GM18909 (cell line): ENCODE data around the gene AAR2.

ENCODE experiments used
- ATAC-seq: cut with Tn5 transposase; IDR thresholded peaks from one replicate; pipeline ENCODE4 v1.9.1; 2021; ENCODE audit warnings: mild to moderate bottlenecking; ENCODE audit not compliant: unreplicated experiment, poor library complexity

AAR2 gene

GRCh38 chr20:36217226-36217625 lies 19.1 kb upstream of the AAR2 start:
- ATAC-seq = no peak

- ATAC-seq = no peak
Measured at GRCh38 chr20:36218380-36219064, 17.8 kb upstream of the AAR2 start.

DNA sequence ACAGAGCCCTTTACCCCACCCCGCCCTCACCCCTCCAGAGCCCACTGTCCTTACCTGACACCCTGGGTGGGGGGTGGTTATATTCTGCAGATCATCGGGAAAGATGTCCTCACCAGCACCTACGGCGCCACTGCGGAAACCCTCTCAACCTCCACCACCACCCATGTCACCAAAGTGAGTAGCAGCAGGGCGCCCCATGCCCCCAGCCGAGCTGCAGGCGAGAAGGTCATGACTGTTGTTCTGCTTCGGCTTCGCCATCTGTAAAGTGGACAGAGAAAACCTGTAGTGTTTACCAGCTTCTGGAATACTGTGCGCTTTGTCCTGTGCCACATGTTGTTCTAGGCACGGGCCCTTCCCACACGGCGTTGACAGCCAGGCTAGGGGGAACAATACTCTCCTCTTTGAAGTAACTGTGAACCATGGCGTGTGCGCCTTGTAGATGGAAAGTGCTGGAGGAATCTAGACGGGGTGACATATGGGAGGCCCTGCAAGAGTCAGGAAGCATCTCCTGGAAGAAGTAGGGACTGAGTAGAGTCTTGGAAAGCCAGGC lies 16.5 kb upstream of the AAR2 start:
- ATAC-seq = no peak

DNA sequence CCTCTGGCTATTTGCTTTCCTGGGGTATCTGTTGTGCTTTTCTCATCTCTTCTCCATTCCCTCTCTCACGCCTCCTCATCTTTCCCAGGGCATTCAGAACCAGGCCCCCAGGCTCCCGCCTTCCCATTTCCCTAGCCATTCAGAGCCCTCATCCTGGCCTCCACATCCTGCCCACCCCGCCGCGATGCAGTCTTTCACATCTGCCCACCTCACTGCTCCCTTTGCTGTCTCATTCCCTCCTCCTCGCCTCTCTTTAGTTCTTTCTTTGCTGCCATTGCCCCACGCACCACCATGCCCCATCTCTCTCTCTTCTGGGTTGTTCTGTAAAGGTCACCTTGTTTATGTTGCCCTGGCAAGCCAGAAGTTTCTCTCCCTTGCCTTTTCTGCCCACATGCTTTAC lies 10.6 kb upstream of the AAR2 start:
- ATAC-seq = no peak

- ATAC-seq = no peak
Measured at GRCh38 chr20:36228770-36229169, 7.5 kb upstream of the AAR2 start.

DNA sequence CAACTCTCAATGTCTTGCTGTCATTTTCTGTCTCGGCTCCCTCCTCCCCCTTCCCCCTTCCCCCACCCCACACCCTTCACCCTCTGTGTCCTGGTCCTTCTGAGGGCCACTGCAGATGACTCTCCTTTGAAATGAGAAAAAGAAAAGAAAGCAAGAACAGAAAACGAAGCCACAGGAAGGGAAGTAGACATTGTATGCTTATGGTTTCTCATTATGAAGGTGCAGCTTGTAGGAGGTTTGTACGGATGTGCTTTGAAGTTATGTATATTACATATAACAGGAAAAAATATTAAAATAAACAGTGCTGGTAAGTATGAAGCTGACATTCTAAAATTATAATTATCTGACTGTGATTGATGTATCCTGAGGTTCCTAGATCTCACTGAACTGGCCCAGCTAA lies 6.3 kb upstream of the AAR2 start:
- no peak for ATAC-seq

GRCh38 chr20:36231331-36231730 lies 4.9 kb upstream of the AAR2 start:
- no peak for ATAC-seq

GRCh38 chr20:36234771-36235320 lies 1.4 kb upstream of the AAR2 start:
- no peak for ATAC-seq

- ATAC-seq = no peak
Measured at GRCh38 chr20:36236786-36237121, 476 bp downstream of the AAR2 start.

GRCh38 chr20:36237477-36237876 lies 1.2 kb downstream of the AAR2 start:
- ATAC-seq = no peak

DNA sequence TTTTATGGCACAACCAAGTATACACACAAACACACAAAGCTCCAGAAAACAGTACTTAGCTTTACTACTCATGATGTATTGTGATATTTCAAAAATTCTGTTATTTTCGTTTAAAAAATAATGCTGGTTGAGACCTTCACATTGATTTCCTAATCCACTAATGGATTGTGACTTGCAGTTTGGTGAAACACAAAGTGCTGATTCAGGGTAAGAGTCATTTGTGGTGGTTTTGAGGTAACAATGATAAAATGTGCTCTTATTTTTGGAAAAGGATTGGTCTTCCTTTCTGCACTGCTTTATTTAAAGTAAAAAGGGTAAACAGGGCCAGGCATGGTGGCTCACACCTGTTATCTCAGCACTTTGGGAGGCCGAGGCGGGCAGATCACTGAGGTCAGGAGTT lies 1.9 kb downstream of the AAR2 start:
- ATAC-seq = no peak

GRCh38 chr20:36238760-36239159 lies 2.5 kb downstream of the AAR2 start:
- ATAC-seq = no peak

DNA sequence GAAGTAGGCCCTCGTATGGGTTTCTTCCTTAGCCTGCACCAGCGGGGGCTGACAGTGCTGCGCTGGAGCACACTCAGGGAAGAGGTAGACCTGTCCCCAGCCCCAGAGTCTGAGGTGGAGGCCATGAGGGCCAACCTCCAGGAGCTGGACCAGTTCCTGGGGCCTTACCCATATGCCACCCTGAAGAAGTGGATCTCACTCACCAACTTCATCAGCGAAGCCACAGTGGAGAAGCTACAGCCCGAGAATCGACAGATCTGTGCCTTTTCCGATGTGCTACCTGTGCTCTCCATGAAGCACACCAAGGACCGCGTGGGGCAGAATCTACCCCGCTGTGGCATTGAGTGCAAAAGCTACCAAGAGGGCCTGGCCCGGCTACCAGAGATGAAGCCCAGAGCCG lies 3.8 kb downstream of the AAR2 start:
- ATAC-seq = no peak

DNA sequence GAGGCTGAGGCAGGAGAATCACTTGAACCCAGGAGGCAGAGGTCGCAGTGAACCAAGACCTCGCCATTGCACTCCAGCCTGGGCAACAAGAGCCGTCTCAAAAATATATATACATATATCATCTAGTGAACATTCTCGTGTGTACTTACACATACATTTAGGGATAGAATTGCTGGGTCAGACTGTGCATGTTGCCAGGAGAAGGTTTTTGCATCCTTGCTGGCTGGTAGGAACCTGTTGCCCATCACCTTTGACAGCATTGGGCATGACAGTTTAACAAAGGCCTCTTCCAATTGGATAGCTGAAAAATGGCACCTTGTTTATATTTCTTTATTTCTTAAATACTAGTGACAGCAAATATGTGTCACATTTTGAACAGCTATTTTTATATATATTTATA lies 5.4 kb downstream of the AAR2 start:
- ATAC-seq = no peak

- no peak for ATAC-seq
Measured at GRCh38 chr20:36243726-36244125, 7.4 kb downstream of the AAR2 start.

DNA sequence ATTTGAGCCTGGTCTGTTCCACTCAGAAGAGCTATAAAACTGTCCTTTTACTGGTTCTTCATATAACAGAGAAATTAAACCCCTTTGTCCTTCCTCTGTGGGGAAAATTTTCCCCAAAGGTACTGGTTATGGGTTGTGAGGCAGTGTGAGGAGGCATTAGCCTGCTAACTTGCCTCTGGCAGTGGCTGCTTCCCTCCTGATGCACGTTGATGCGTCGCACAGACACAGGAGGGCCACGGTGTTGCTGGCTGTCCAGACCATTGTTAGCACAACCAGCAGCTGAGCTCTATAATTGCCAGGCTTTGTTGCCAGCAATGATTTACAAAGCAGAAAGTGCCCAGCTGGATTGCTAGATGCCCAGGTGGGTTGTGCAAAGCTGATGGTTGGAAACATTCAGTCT lies 10.1 kb downstream of the AAR2 start:
- ATAC-seq = no peak

GRCh38 chr20:36248836-36249235 lies 12.6 kb downstream of the AAR2 start:
- no peak for ATAC-seq

GRCh38 chr20:36249450-36249849 lies 13.2 kb downstream of the AAR2 start:
- ATAC-seq = no peak

- no peak for ATAC-seq
Measured at GRCh38 chr20:36251426-36251825, 15.1 kb downstream of the AAR2 start.

GRCh38 chr20:36252511-36252910 lies 16.2 kb downstream of the AAR2 start:
- no peak for ATAC-seq

GRCh38 chr20:36253036-36253435 lies 16.8 kb downstream of the AAR2 start:
- no peak for ATAC-seq

- ATAC-seq = no peak
Measured at GRCh38 chr20:36254076-36254475, 17.8 kb downstream of the AAR2 start.
